ENCODE measurements around the gene ADGRG3.
A peak's percentile ranks its signal among the peaks of the same experiment; 100 is the strongest.

The ADGRG3 gene

DNA sequence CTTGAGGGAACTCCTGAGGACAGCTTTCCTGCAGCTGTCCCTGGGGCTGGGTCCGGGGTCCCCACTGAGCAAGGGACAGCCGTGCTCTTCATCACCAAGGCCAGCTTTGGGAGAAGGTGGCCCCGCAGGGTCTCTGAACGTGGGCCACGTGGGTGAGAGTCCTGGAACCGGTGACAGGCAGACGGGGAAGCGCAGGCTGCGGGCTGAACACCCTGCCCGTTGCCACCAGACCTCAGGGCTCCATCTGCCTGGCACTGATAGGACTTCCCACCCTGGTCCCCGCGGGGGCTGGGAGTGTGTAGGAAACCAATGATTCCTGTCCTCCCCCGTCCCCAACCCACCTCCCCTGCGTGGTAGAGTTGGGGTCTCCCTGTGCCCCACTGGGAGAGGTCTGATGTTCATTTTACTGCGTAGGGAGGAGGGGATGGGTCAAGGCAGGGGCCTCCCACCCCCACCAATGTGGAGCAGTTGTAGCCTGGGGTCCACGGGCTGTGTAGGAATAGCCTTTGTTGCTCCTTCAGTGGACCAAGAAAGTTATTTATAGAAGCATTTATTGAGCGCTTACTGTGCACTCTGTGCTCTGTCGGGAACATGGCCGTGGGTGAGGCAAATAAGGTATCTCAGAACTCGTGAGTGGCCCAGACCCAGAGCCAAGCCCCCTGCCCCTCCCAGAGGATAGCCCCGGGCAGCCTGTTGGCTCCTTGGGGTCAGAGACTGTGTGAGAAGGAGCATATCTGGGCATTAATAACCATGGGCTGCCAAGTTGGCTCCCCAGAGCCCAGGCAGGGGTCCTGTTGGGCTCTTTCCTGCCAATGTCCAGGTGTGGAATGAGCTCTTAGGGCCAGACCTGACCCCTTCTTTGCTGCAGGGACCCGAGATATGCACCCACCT, 38.3 kb upstream of the ADGRG3 start:
- DNase-seq (ENCODE audit: low read depth, low spot score), result no peak
- no peak overlapping the region for H3K4me3 ChIP-seq (ENCODE audit: low read length)

DNA sequence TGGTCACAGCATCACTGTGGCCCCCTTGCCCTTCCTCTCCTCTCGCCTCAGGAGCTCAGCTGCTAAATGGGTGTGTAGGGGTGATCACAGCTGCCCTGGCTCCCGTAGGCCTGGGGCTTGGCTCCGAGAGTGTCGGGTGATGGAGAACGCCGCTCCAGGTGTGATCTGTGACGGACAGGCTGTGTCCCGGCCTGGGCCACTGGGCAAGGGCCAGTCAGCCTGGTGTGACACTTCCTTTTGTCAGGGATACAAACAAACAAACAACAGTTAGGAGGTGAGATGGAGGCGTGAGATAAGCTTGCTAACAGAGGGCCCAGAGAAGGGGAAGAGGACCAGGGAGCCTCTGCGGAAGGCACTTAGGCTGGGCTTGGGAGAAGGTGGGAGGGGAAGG, 37.7 kb upstream of the ADGRG3 start:
- no peak overlapping the region for H3K4me3 ChIP-seq (ENCODE audit: low read length)
- no peak for DNase-seq (ENCODE audit: low read depth, low spot score)

DNA sequence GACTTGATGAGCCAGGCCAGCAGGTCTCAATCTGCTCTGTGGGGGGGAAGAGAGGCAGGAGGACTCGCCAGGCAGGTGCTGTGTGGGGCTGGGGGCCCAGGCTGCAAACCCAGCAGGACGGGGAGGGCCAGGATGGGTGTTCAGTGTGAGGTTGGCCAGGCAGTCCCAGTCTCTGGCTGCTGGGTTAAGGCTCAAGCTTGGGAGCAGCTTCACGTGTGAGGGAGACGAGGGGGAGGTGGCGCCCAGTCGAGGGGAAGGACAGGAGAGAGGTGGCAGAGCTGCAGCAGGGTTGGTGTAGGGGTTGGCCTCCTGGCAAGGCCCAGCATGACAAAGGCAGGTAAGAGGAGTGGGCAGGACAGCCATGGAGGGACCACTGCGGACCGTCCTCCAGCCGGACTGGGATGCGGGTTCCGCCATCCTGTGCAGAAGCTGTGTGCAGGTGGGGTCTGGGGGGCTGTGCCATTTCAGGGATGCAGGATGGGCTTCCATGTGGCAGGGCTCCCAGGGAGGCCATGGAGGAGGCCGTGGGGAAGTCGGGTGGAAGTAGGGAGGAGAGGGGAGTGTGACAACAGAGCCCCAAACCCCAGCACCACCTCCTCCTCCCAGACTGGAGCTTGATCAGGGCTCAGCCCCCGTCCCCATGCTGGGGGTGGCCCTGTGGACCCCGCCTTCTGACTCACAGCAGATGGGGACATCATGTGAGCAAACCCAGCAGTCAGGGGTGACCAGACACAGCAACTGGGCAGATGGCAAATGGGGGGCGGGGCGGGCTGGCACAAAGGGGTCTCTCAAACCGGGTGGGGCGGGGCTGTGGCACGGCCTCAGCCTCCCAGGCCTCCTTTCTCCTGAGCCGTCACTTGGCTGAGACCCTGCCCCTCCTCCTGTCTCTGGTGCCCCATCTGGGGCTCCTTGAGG, 36.9 kb upstream of the ADGRG3 start:
- H3K4me3 ChIP-seq (ENCODE audit: low read length), result no peak overlapping the region
- no peak for DNase-seq (ENCODE audit: low read depth, low spot score)

DNA sequence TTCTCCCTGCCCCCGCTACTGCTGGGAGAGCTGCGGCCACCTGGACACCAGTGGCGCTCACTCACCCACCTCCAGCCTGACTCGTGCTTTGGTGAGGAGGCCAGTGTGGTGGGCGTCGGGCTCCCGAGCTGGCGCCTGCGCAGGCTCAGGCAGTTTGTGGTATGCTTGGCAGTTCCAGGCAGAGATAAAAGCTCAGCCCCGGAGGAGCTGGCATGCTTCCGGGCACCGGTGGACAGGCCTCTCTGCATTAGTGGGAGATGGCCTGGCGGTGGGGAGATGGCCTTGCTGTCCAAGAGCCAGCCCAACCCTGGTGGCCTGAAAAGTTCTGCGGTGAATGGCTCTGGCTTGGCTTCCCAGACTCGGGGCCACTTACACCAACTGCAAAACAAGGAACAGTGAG, 35.5 kb upstream of the ADGRG3 start:
- H3K4me3 ChIP-seq (ENCODE audit: low read length), result no peak overlapping the region
- no peak for DNase-seq (ENCODE audit: low read depth, low spot score)

DNA sequence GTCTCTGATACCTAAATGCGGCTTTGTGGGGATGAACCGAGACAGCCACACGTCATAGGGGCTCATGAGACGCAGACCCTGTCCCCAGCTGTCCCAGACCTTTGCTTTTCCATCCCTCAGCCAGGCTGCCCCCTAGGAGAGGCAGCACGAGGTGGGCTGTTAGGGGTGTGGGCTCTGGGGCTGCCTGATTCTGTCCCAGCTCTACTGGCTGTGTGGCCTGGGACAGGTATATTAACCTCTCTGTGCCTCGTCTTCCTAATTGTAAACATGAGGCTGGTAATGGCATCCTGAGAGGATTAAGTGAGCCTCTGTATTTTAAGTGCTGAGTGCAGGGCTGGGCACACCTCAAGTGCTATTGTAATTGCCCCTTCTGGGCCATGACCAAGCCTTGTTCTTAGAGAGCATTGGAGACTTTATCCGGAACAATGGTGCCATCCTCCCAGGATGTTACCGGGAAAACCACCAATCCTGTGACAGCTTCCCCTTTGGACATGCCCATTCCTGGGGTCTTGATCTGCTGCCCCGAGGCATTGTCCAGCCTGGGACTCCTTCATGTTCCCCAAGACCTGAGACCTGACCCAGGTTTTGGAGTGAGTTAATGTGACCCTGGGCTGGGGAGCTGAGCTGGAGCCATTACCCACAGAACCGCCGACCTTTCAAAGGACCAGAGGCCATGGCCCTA, 34.6 kb upstream of the ADGRG3 start:
- no peak overlapping the region for H3K4me3 ChIP-seq (ENCODE audit: low read length)
- DNase-seq (ENCODE audit: low read depth, low spot score), result no peak

DNA sequence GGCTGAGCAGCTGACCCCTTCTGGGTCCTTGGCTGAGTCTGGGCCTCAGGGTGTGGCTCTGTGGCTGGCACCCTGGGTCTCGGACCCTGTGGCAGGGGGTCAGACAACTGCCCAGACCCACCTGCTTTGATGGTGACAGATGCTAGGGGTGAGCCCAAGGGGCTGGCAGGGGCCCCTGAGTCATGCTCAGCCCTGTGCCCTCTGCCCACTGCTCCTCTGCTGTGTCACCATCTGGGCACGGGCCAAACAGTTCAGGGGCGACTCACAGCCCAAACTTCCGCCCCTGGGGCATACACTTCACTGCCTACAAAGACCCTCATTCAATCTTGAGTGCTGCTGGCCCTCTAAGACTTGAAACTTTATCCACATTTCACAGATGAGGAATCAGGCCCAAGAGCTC, 33.9 kb upstream of the ADGRG3 start:
- no peak overlapping the region for H3K4me3 ChIP-seq (ENCODE audit: low read length)
- DNase-seq (ENCODE audit: low read depth, low spot score), result no peak

DNA sequence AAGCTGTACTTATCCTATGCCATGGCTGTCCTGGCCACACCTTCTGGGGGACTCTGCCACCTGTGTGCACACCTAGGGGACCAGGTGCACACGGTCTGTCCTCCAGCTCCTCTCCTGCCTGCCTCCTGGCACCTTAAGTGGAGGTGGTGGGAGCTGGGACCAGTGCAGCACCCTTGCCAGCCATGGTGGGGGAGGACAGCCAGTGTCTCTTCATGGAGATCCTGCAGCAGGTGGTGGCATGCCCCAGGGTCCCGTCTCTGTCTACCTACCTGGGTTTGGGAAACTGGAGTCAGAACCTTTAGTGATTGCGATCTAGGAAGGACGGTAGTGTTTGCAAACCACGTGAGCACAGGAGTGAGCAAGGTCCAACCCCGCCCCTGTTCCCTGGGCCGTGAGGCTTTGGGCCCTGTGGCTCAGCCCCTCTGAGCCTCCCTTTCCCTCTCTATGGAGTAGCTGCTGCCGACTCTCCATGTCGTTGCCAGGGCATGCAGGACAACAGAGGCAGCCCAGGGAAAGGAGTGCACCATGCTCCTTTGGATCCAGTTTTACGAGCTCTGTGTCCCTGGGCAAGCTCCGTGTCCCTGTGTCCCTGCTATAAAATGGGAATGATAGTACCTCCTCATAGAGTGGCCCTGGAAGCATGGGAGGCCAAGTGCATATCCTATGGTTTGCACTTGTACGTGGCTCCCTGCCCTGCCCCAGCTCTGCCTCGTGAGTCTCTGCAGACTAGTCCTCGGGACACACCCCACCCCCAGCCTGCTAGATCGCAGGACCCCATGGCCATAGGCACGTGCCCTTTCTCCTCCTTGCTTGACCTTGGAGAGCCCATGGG, 32.6 kb upstream of the ADGRG3 start:
- no peak for DNase-seq (ENCODE audit: low read depth, low spot score)
- H3K4me3 ChIP-seq (ENCODE audit: low read length), result no peak overlapping the region

DNA sequence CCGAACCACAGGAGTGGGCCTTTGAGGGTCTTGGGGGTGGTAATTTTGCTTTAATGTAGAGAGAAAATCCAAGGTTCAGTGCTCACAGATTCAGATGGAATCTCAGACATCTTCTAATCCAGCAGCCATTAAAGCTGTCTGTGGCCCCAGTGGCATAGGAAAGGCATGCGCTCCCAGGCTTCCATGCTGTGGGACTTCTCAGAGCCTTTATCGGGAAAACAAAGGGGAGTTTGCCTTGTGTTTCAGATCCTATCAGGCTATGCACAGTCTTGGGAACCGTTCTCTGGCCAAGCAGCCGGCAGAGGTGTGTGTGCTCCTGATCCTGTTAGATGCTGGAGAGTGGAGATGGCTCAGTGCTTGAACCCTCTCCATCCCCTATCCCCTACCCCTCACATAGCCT, 31.9 kb upstream of the ADGRG3 start:
- no peak for DNase-seq (ENCODE audit: low read depth, low spot score)
- H3K4me3 ChIP-seq (ENCODE audit: low read length), result no peak overlapping the region

DNA sequence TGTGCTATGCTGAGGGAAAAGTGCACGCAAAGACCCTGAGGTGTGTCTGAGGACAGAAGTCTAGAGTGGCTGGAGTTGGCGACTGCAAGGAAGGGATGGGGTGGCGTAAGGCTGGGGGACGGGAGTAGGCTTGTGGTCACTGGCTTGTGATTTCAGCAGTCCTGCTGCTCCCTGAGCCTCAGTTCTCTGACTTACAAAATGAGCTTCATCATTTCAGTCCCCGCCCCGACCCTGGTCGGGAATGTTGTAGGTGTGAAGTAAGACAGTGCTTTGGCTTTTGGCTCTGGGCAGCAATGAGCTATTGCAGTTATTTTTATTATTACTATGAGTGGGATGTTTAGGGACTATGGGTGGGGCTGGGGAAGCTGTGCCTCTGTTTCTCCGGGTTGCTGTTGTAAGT, 31.1 kb upstream of the ADGRG3 start:
- DNase-seq (ENCODE audit: low read depth, low spot score), result no peak
- H3K4me3 ChIP-seq (ENCODE audit: low read length), result no peak overlapping the region

DNA sequence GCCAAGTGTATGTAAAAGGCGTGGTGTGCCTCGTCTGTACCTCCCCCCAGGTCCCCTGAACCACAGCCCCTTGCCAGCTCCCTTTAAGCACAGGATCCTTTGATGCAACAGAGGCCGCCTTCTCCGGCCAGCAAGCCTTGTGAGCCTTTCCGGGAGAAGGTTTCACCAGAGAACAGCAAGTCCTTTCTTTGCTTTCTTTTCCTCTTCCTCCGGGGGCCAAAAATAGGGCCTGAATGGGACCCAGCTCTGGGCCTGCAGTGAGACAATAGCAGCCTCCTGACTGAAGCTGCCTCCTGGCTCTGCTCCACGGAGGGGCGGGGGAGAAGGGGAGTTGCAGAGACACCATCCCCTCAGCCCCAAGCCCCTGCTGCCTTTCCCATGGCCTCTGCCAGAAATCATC, 30.7 kb upstream of the ADGRG3 start:
- DNase-seq (ENCODE audit: low read depth, low spot score), result no peak

DNA sequence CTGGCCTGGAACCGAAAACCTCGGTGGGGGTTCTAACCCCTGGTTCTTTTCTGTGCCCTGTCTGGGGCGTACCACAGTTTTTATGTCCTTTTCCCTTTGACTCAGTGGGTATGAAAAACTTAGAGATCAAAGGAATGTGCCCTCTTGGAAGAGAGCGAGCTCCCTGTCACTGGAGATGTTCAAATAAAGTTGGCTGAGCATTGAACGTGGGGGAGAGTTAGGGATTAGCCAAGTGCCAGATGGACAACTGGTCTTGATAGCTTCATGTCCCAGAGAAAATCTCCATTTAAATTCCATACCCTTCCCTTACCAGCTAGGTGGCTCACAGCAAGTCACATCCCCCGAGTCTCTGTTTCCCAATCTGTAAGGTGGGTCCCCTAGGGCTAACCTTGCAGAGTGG, 30.1 kb upstream of the ADGRG3 start:
- DNase-seq (ENCODE audit: low read depth, low spot score), result no peak
- H3K4me3 ChIP-seq (ENCODE audit: low read length), result no peak overlapping the region

More for the DNA sequence above, 30.7 kb upstream of the ADGRG3 start:
- no peak overlapping the region for H3K4me3 ChIP-seq (ENCODE audit: low read length)

DNA sequence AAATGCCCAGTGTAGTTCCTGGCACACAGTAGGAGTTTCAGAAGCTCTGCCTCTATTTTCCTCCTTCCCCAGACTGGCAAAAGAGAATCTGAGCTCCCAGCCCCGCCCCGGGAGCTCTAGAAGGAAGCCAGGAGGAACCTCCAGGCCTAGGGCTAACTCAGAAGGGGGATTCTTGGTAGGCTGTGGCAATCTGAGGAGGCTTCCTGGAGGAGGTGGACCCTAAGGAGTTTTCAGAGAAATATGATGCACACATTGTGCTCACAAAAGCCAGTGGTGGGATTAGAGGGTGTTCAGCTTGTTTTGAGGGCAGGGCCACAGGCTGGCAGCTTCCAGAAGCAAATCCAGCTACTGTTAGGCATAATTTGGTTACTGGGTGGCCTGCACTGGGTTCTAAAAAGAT, 29.7 kb upstream of the ADGRG3 start:
- DNase-seq (ENCODE audit: low read depth, low spot score), result no peak

DNA sequence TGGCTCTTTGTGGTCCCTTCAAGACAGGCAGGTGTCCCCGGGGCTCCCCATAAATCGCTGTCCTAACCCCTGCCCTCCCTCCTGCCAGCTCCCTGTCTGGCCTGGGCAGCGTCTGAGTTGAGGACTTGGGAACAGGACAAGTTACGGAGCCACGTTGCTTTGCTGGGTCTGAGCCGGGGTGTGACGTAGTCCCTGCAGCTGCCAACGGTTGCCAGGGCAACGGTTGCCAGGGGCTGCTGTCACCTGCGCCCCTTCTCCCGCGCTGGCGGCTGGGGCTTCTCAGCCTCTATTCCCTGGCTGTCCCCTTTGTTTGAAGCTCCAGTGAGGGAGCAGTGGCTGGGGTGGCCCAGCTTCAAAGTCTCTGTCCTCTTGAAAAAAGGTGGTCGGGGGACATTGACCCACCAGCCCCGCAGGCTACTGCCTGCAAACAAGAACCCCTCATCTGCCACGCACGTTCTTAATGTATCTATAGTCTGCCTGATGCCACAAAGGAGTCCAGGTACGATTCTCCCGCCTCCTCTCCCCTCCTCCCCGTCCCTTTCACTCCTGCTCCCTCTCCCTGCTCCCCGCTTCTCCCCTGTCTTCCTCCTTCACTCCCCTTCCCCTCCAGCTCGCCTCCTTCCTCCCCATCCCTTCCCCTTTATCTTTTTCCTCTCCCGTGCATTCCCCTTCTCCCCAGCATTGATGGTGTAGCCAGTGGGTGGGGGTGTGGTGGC, 28.8 kb upstream of the ADGRG3 start:
- peak overlapping the region; percentile 25 for H3K4me3 ChIP-seq (ENCODE audit: low read length)
- DNase-seq (ENCODE audit: low read depth, low spot score), result peak; percentile 85

More for the DNA sequence above, 29.7 kb upstream of the ADGRG3 start:
- H3K4me3 ChIP-seq (ENCODE audit: low read length), result no peak overlapping the region

DNA sequence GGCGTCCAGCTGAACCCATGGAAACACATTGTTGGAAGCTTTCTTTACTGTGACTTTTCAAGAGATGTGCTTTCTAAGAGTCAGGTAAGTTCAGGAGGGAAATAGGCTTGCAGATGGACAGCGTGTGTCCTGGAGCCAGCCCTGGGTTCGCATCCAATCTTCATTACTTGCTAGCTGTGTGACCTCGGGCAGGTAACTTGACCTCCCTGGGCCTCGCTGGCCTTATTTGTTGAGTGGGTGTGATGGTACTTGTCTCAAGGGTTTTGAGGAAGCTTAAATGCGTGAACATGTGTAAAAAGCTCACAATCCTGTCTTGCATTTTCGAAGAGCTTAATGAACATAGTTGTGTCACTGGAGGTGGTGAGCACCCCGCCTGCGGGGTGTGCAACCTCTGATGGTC, 27.9 kb upstream of the ADGRG3 start:
- H3K4me3 ChIP-seq (ENCODE audit: low read length), result no peak overlapping the region
- DNase-seq (ENCODE audit: low read depth, low spot score), result no peak

DNA sequence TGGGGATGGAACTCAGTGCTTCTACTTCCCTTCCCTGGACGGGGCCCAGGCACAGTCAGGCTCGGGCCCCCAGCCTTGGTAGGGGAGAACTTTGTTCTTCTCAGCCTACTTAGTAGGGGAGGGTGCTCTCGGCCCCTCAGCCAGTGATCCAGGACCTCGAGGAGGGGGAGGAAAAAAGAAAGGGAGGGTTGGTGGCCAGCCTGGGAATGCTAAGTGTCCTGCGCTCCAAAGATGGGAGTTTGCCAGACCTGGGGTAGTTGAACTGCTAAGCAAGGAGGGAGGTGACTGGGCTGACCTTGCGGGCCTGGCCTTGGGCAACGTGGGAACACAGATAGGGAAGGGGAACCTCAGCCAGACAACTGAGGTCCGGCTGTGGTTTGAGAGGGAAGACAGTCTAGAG, 27.5 kb upstream of the ADGRG3 start:
- no peak overlapping the region for H3K4me3 ChIP-seq (ENCODE audit: low read length)

DNA sequence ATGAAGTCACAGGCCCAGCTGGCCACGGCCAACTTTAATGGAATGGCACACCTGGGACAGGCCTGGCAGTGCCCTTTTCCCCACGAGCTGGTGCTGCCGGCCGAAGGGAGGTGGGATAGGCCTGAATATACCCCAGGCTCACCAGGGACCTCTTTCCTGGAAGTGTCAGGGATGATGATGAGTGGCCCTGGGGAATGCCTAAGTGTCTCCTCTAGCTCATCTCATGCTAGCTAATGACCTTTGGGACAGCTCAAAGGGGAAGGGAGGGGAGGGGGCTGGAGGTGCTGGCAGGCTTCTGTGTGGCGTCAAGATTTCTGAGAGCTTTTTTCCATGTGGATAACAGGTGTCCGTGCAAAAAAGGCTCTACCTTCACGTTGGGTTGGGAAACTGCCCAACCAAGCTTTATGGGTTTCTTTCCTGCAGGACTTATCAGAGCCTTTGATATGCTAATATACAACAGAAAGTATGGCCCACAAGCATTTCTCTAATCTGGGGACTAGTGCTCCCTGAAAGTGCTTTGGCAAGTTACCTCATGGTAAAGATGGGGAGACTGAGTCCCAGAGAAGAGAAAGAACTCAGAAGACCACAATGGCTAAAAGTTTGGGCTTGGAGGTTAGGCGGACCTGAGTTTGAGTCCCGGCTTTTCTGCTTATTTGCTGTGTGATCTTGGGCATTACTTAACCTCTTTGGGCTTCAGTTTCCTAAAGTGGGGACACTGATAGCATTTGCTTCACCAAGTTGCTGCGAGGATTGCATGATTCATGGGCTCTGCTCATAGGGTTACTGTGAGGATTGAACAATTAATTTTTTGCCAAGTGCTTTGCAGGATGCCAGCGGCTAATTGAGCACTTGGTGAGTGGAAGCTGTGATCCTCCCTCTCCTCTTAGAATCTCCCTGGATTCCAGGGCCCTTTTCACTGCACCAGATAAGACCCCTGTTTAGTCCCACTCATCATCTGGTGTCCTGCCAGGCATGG, 25.7 kb upstream of the ADGRG3 start:
- DNase-seq (ENCODE audit: low read depth, low spot score), result no peak
- H3K4me3 ChIP-seq (ENCODE audit: low read length), result no peak overlapping the region

More for the DNA sequence above, 27.5 kb upstream of the ADGRG3 start:
- no peak for DNase-seq (ENCODE audit: low read depth, low spot score)
